ENCODE data around the gene PHOX2B. TPM values are rescaled to one million over a fixed set of nuclear protein-coding genes. Genes with fewer than 3 reads are reported as not detected.

PHOX2B gene
- total RNA-seq, 2 donors from 2014 or later: not detected

DNA sequence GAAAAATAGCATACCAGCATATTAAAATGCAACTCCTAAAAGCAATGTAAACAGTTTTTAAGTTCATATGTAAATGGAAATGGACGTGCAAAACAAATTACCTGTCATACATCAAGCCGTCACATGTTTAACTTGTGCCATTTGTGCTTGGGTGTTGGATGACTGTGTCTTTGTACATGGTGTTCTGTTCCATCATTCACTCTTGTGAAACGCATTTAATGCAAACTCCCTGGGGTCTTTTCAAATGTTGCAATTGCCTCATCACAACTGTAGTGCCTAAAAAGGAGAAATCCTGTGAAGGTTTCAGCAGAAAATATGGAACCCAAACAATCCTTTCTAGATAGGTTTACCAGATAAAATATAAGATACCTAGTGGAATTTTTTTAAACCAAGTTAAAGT, 52.4 kb downstream of the PHOX2B start:
- Histone ChIP-seq H3K36me3 (ENCODE audit: control insufficient read depth, insufficient read depth, low read length) (no peaks in the 10 kb centered on the region), H3K9ac (ENCODE audit: extremely low read depth, low read length, poor library complexity, severe bottlenecking) (no peak overlapping the region), H3K27me3 (ENCODE audit: control insufficient read depth, insufficient read depth, low read length, poor library complexity, severe bottlenecking) (peaks cover 9% of the 10 kb centered on the region), H3K4me1 (ENCODE audit: control insufficient read depth, insufficient read depth, low read length) (no peaks in the 10 kb centered on the region), H3K4me3 (ENCODE audit: low read length) (no peak overlapping the region), H3K27ac (ENCODE audit: low read depth, low read length) (no peak overlapping the region), H3K9me3 (ENCODE audit: control insufficient read depth, low read length) (no peaks in the 10 kb centered on the region)
- no peak for DNase-seq
- H3K36me3 Mint-ChIP-seq (ENCODE audit: low read depth): no peaks in the 10 kb centered on the region
- 85 to 100% methylated on average over 2 to 3 of the region's 3 CpGs for WGBS, 2 experiments (ENCODE audit: insufficient coverage in 1 of 2, insufficient read length in 1 of 2)
- no peaks in the 10 kb centered on the region for H3K9me3 Mint-ChIP-seq
- peaks cover 28% of the 10 kb centered on the region for H3K27me3 Mint-ChIP-seq (ENCODE audit: insufficient read depth)
- no peak overlapping the region for H3K4me3 Mint-ChIP-seq
- TF ChIP-seq, protein P1, sequence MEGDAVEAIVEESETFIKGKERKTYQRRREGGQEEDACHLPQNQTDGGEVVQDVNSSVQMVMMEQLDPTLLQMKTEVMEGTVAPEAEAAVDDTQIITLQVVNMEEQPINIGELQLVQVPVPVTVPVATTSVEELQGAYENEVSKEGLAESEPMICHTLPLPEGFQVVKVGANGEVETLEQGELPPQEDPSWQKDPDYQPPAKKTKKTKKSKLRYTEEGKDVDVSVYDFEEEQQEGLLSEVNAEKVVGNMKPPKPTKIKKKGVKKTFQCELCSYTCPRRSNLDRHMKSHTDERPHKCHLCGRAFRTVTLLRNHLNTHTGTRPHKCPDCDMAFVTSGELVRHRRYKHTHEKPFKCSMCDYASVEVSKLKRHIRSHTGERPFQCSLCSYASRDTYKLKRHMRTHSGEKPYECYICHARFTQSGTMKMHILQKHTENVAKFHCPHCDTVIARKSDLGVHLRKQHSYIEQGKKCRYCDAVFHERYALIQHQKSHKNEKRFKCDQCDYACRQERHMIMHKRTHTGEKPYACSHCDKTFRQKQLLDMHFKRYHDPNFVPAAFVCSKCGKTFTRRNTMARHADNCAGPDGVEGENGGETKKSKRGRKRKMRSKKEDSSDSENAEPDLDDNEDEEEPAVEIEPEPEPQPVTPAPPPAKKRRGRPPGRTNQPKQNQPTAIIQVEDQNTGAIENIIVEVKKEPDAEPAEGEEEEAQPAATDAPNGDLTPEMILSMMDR (conservative IDR thresholded peaks at IDR 0.05): no peak
- H3K27ac Mint-ChIP-seq: no peak overlapping the region
- no peaks in the 10 kb centered on the region for H3K4me1 Mint-ChIP-seq

Other genes with a start within 250 kb of the PHOX2B start
- 1 to 10 TPM; 3.1 to 5.8 TPM for gene LIMCH1, start 210.6 kb downstream of the PHOX2B start, total RNA-seq
- gene TMEM33, start 186.7 kb upstream of the PHOX2B start, total RNA-seq: 10 to 100 TPM; 80.0 to 84.1 TPM
- under 1 TPM; 0.15 to 0.18 TPM for gene DCAF4L1, start 233.0 kb upstream of the PHOX2B start, total RNA-seq
- 10 to 100 TPM; 66.9 to 78.0 TPM for gene SLC30A9, start 241.8 kb upstream of the PHOX2B start, total RNA-seq